ENCODE measurements around the gene NDRG3. TPM values are rescaled to one million over a fixed set of nuclear protein-coding genes. Genes with fewer than 3 reads are reported as not detected.

NDRG3 gene
- total and polyA plus RNA-seq, 9 donors, result 15.0 to 22.3 (median 16.8) TPM

GRCh38 chr20:36604952-36605398 lies 140.9 kb downstream of the NDRG3 start:
- Histone ChIP-seq H3K4me3 (ENCODE audit: low read length) (peak overlapping the region; percentile 22), H3K9me3 (replicated peaks; ENCODE audit: control insufficient read depth, low read depth, low read length) (no peaks in the 10 kb centered on the region), H3K27ac (ENCODE audit: low read length) (peak overlapping the region; percentile 89), H3K27me3 (ENCODE audit: control insufficient read depth, insufficient read depth, low read length) (no peaks in the 10 kb centered on the region), H3K4me1 (ENCODE audit: control insufficient read depth, insufficient read depth, low read length) (peaks cover 16% of the 10 kb centered on the region), H3K36me3 (ENCODE audit: control insufficient read depth, insufficient read depth, low read length) (peaks cover 26% of the 10 kb centered on the region)
- DNase-seq, result peak; percentile 51
- 59% methylated on average over 10 of the region's 15 CpGs for WGBS (ENCODE audit: insufficient coverage)

Other genes starting within 250 kb of the NDRG3 start
- 162 TPM for gene MYL9, start 204.6 kb downstream of the NDRG3 start, total RNA-seq
- 100 to 1,000 TPM; 311 to 621 (median 478) TPM for gene MYL9, start 204.6 kb downstream of the NDRG3 start, polyA plus RNA-seq (ENCODE audit: insufficient read depth in 1 of 8, insufficient read length in 8 of 8, low replicate concordance in 1 of 8)
- 18.0 TPM for gene TGIF2, start 172.5 kb downstream of the NDRG3 start, total RNA-seq
- 10 to 100 TPM; 22.4 to 31.1 (median 25.1) TPM for gene TGIF2, start 172.5 kb downstream of the NDRG3 start, polyA plus RNA-seq (ENCODE audit: insufficient read depth in 1 of 8, insufficient read length in 8 of 8, low replicate concordance in 1 of 8)
- 43.8 TPM for gene RAB5IF, start 140.3 kb downstream of the NDRG3 start, total RNA-seq
- 10 to 100 TPM; 38.7 to 52.3 (median 45.6) TPM for gene RAB5IF, start 140.3 kb downstream of the NDRG3 start, polyA plus RNA-seq (ENCODE audit: insufficient read depth in 1 of 8, insufficient read length in 8 of 8, low replicate concordance in 1 of 8)
- gene SLA2, start 99.9 kb downstream of the NDRG3 start, total RNA-seq, result 0.09 TPM
- under 1 TPM; 0.16 to 0.37 (median 0.28) TPM for gene SLA2, start 99.9 kb downstream of the NDRG3 start, polyA plus RNA-seq (ENCODE audit: insufficient read depth in 1 of 8, insufficient read length in 8 of 8, low replicate concordance in 1 of 8)
- gene DSN1, start 27.7 kb upstream of the NDRG3 start, total RNA-seq, result 12.1 TPM
- 10 to 100 TPM in 7 of 8 donors, 1 to 10 TPM in 1; 7.6 to 14.5 (median 10.6) TPM for gene DSN1, start 27.7 kb upstream of the NDRG3 start, polyA plus RNA-seq (ENCODE audit: insufficient read depth in 1 of 8, insufficient read length in 8 of 8, low replicate concordance in 1 of 8)
- 0.04 TPM for gene TLDC2, start 130.0 kb upstream of the NDRG3 start, total RNA-seq
- under 1 TPM in 7 of 8 donors, not detected in 1; 0.15 to 0.45 (median 0.26) TPM for gene TLDC2, start 130.0 kb upstream of the NDRG3 start, polyA plus RNA-seq (ENCODE audit: insufficient read depth in 1 of 8, insufficient read length in 8 of 8, low replicate concordance in 1 of 8)
- 22.1 TPM for gene SAMHD1, start 205.6 kb upstream of the NDRG3 start, total RNA-seq
- 10 to 100 TPM; 22.2 to 39.9 (median 26.9) TPM for gene SAMHD1, start 205.6 kb upstream of the NDRG3 start, polyA plus RNA-seq (ENCODE audit: insufficient read depth in 1 of 8, insufficient read length in 8 of 8, low replicate concordance in 1 of 8)

Measured in muscle of leg (tissue), 11 donors.